Neural cell (in vitro differentiated cells): ENCODE results near the gene IL2RG. TPM values are rescaled to one million over a fixed set of nuclear protein-coding genes. Genes with fewer than 3 reads are reported as not detected.

Experiments
- H2AFZ ChIP-seq: fragments of 200-600, 300-800 bp; sonication (generic), shearing (Covaris generic); 2 replicates; pipeline ENCODE4 v1.6.0; 2014; ENCODE audit warnings: low read depth, mild to moderate bottlenecking, antibody characterized with exemption, low read length, moderate library complexity
- H3F3A ChIP-seq: fragments of 200-600 bp; shearing (Covaris generic); 2 replicates; pipeline ENCODE4 v1.6.1; 2016; ENCODE audit warnings: mild to moderate bottlenecking, moderate library complexity, mixed read lengths, antibody characterized with exemption, low read length; ENCODE audit not compliant: insufficient read depth, poor library complexity, severe bottlenecking
- H3K27ac ChIP-seq: fragments of 200-600, 300-800 bp; sonication (generic), shearing (Covaris generic); 2 replicates; pipeline ENCODE4 v1.5.1; 2014; ENCODE audit warnings: mild to moderate bottlenecking, low read length, moderate library complexity
- H3K27me3 ChIP-seq: fragments of 300-800, 200-600 bp; sonication (generic), shearing (Covaris generic); 2 replicates; pipeline ENCODE4 v1.6.0; 2014; ENCODE audit warnings: mild to moderate bottlenecking, low read depth, low read length, moderate library complexity; ENCODE audit not compliant: insufficient read depth
- H3K36me3 ChIP-seq: fragments of 300-800, 200-600 bp; sonication (generic), shearing (Covaris generic); 2 replicates; pipeline ENCODE4 v1.5.1; 2014; ENCODE audit warnings: mild to moderate bottlenecking, antibody characterized with exemption, low read length, moderate library complexity; ENCODE audit not compliant: insufficient read depth
- H3K4me2 ChIP-seq: fragments of 300-800, 200-600 bp; sonication (generic), shearing (Covaris generic); 2 replicates; pipeline ENCODE4 v1.6.0; 2014; ENCODE audit warnings: mild to moderate bottlenecking, low read length
- H3K4me3 ChIP-seq: fragments of 300-800, 200-600 bp; sonication (generic), shearing (Covaris generic); 2 replicates; pipeline ENCODE4 v1.5.1; 2014; ENCODE audit warnings: mild to moderate bottlenecking, low read length, moderate library complexity
- H3K79me2 ChIP-seq: fragments of 200-600 bp; shearing (Covaris generic); replicated peaks from 2 replicates; pipeline ENCODE4 v1.6.0; 2014; ENCODE audit warnings: mild to moderate bottlenecking, low read length, moderate library complexity; ENCODE audit not compliant: insufficient read depth
- H3K9ac ChIP-seq: fragments of 300-800, 200-600 bp; sonication (generic), shearing (Covaris generic); 2 replicates; pipeline ENCODE4 v1.6.1; 2016; ENCODE audit warnings: mild to moderate bottlenecking, low read length, mixed read lengths
- H3K9me2 ChIP-seq: fragments of 200-600 bp; shearing (Covaris generic); 2 replicates; pipeline ENCODE4 v1.6.1; 2016; ENCODE audit warnings: mild to moderate bottlenecking, low read length, mixed read lengths; ENCODE audit not compliant: insufficient read depth
- H3K9me3 ChIP-seq: fragments of 200-600, 300-800 bp; sonication (generic), shearing (Covaris generic); 2 replicates; pipeline ENCODE4 v1.6.1; 2016; ENCODE audit warnings: mild to moderate bottlenecking, mixed run types, low read length, moderate library complexity, mixed read lengths
- H4K20me1 ChIP-seq: fragments of 200-600 bp; shearing (Covaris generic); 2 replicates; pipeline ENCODE4 v1.6.1; 2016; ENCODE audit warnings: mild to moderate bottlenecking, mixed run types; ENCODE audit not compliant: insufficient read depth
- EP300 ChIP-seq: fragments of 450-650 bp; conservative IDR thresholded peaks from 2 replicates; pipeline ENCODE4 v1.6.1; 2014; ENCODE audit warnings: antibody characterized with exemption, mild to moderate bottlenecking, moderate library complexity; ENCODE audit not compliant: poor library complexity, severe bottlenecking
- EZH2 ChIP-seq: fragments of 200-600, 300-800 bp; shearing (Covaris generic), sonication (generic); IDR thresholded peaks from 2 replicates; pipeline ENCODE4 v1.6.1; 2014; ENCODE audit warnings: antibody characterized with exemption, low read length, borderline replicate concordance, mild to moderate bottlenecking; ENCODE audit not compliant: insufficient read depth, poor library complexity, severe bottlenecking
- MXI1 ChIP-seq: fragments of 450-650 bp; conservative IDR thresholded peaks from 2 replicates; pipeline ENCODE4 v1.6.1; 2014; ENCODE audit warnings: antibody characterized with exemption, mild to moderate bottlenecking; ENCODE audit not compliant: poor library complexity, severe bottlenecking
- POLR2AphosphoS5 ChIP-seq: IDR thresholded peaks from 2 replicates; pipeline ENCODE4 v1.6.1; 2012
- RAD21 ChIP-seq: fragments of 450-650 bp; conservative IDR thresholded peaks from 2 replicates; pipeline ENCODE4 v1.6.1; 2014; ENCODE audit warnings: antibody characterized with exemption, mild to moderate bottlenecking, moderate library complexity
- REST ChIP-seq: IDR thresholded peaks from 2 replicates; pipeline ENCODE4 v1.6.1; 2012; ENCODE audit warnings: borderline replicate concordance
- SMC3 ChIP-seq: fragments of 450-650 bp; conservative IDR thresholded peaks from 2 replicates; pipeline ENCODE4 v1.6.1; 2014; ENCODE audit warnings: antibody characterized with exemption, mild to moderate bottlenecking, moderate library complexity; ENCODE audit not compliant: poor library complexity
- TAF1 ChIP-seq: IDR thresholded peaks from 2 replicates; pipeline ENCODE4 v1.6.1; 2012; ENCODE audit warnings: low read depth
- polyA plus RNA-seq: library from polyadenylated mRNA; depleted of rRNA; stranded (reverse); fragments of >200 nt; gene quantifications from 2 replicates; pipeline ENCODE4 v1.2.3, GENCODE V29; 2014
- TF ChIP-seq, protein P1 (sequence below): fragments of 450-650 bp; IDR thresholded peaks from 2 replicates; pipeline ENCODE4 v1.5.1; 2014; ENCODE audit warnings: antibody characterized with exemption, mild to moderate bottlenecking, moderate library complexity; ENCODE audit not compliant: poor library complexity, severe bottlenecking

IL2RG gene
- polyA plus RNA-seq, 1 donor from 2014 or later, result not detected

- no peak for TF ChIP-seq TAF1
- TF ChIP-seq MXI1, result no peak
- no peak for TF ChIP-seq POLR2AphosphoS5
- TF ChIP-seq REST, result no peak
- no peak for TF ChIP-seq EP300
- TF ChIP-seq EZH2, result no peak
- no peaks in the 10 kb centered on the region for H3K9me2 ChIP-seq
- H4K20me1 ChIP-seq, result no peaks in the 10 kb centered on the region
- no peak overlapping the region for H3K27ac ChIP-seq
- H3K4me2 ChIP-seq, result no peak overlapping the region
- H3K4me3 ChIP-seq, result no peak overlapping the region
- no peak overlapping the region for H2AFZ ChIP-seq
- H3F3A ChIP-seq, result no peaks in the 10 kb centered on the region
- H3K9me3 ChIP-seq, result no peaks in the 10 kb centered on the region
- H3K9ac ChIP-seq, result no peak overlapping the region
- no peaks in the 10 kb centered on the region for H3K36me3 ChIP-seq
- H3K27me3 ChIP-seq, result no peaks in the 10 kb centered on the region
- H3K79me2 ChIP-seq, result no peaks in the 10 kb centered on the region
Observed at GRCh38 chrX:71091263-71091662, 20.1 kb downstream of the IL2RG start.

- Histone ChIP-seq H3K36me3 (no peaks in the 10 kb centered on the region), H4K20me1 (no peaks in the 10 kb centered on the region), H3K27ac (no peak overlapping the region), H3K9ac (no peak overlapping the region), H3F3A (no peaks in the 10 kb centered on the region), H3K4me2 (no peak overlapping the region), H3K27me3 (no peaks in the 10 kb centered on the region), H3K9me3 (no peaks in the 10 kb centered on the region), H3K79me2 (no peaks in the 10 kb centered on the region), H3K9me2 (no peaks in the 10 kb centered on the region), H3K4me3 (no peak overlapping the region), H2AFZ (no peak overlapping the region)
- no peak for TF ChIP-seq SMC3
Observed at GRCh38 chrX:71085900-71086299, 25.5 kb downstream of the IL2RG start.

GRCh38 chrX:71082822-71083221 is 28.6 kb downstream of the IL2RG start:
- no peaks in the 10 kb centered on the region for H3K79me2 ChIP-seq
- no peak overlapping the region for H3K9ac ChIP-seq
- no peak for TF ChIP-seq REST
- TF ChIP-seq MXI1, result no peak
- no peak for TF ChIP-seq SMC3
- TF ChIP-seq, protein P1, sequence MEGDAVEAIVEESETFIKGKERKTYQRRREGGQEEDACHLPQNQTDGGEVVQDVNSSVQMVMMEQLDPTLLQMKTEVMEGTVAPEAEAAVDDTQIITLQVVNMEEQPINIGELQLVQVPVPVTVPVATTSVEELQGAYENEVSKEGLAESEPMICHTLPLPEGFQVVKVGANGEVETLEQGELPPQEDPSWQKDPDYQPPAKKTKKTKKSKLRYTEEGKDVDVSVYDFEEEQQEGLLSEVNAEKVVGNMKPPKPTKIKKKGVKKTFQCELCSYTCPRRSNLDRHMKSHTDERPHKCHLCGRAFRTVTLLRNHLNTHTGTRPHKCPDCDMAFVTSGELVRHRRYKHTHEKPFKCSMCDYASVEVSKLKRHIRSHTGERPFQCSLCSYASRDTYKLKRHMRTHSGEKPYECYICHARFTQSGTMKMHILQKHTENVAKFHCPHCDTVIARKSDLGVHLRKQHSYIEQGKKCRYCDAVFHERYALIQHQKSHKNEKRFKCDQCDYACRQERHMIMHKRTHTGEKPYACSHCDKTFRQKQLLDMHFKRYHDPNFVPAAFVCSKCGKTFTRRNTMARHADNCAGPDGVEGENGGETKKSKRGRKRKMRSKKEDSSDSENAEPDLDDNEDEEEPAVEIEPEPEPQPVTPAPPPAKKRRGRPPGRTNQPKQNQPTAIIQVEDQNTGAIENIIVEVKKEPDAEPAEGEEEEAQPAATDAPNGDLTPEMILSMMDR, result no peak
- no peak for TF ChIP-seq POLR2AphosphoS5
- TF ChIP-seq RAD21, result no peak
- no peak for TF ChIP-seq EZH2
- no peak for TF ChIP-seq EP300
- no peak for TF ChIP-seq TAF1
- no peaks in the 10 kb centered on the region for H3K36me3 ChIP-seq
- H4K20me1 ChIP-seq, result no peaks in the 10 kb centered on the region
- H3K4me3 ChIP-seq, result no peak overlapping the region
- no peak overlapping the region for H3K4me2 ChIP-seq
- no peaks in the 10 kb centered on the region for H3K9me3 ChIP-seq
- H3K9me2 ChIP-seq, result no peaks in the 10 kb centered on the region
- H3F3A ChIP-seq, result no peaks in the 10 kb centered on the region
- no peaks in the 10 kb centered on the region for H3K27me3 ChIP-seq
- H2AFZ ChIP-seq, result no peak overlapping the region
- no peak overlapping the region for H3K27ac ChIP-seq
